GM19023 (cell line): ENCODE measurements around the gene ZNF618.

Experiments used
- ATAC-seq: cut with Tn5 transposase; IDR thresholded peaks from one replicate; pipeline ENCODE4 v1.9.1; 2021; ENCODE audit warnings: mild to moderate bottlenecking, moderate library complexity; ENCODE audit not compliant: unreplicated experiment

ZNF618 gene

DNA sequence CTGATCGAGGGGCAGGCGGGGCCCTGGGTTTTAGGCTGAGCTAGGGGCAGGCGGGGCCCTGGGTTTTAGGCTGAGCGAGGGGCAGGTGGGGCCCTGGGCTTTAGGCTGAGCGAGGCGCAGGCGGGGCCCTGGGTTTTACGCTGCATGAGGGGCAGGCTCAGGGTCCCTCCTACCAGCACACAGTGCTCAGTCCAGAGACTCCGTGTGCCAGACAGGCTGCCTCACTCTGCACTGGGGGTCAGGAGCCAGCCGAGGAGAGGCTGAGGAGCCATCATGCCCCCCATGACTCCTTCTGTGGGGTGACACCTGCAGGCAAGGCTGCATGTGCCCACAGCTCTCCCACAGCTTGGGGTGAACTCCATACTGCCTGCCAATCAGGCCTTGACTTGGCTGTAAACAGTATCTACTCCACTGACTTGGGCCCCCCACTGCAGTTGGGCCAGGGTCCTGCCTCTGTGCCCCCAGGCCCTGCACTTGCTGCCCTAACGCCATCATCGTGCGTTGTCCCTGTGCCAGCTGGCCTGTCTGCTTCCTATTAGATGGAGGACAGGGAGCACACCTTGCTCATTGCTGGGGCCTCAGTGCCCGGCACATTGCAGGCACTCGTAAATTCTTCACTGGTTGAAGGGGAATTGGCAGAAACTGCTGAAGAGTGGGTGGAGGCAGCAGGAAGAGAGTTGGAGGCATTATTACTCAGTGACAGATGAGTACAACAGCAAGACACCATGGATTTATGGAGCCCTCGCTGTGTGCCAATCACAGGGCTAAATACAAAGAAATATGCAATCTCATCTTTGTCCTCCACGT lies 123.3 kb downstream of the ZNF618 start:
- ATAC-seq: no peak

- no peak for ATAC-seq
Measured at GRCh38 chr9:114000063-114000454, 124.0 kb downstream of the ZNF618 start.

GRCh38 chr9:114000671-114001409 lies 124.7 kb downstream of the ZNF618 start:
- ATAC-seq: no peak

DNA sequence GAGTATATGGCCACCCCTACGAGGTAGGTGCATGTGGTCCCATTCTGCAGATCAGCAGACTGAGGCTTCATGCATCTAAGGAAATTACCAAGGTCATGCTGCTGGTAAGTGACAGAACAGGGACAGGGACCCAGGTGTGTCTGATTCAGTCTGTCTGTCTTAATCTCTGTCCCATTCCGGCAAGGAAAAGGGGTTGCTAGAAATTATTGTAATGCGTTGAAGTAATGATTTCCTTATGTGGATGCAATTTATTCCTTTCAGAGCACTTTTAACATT lies 125.2 kb downstream of the ZNF618 start:
- no peak for ATAC-seq

- no peak for ATAC-seq
Measured at GRCh38 chr9:114001794-114002261, 125.7 kb downstream of the ZNF618 start.

GRCh38 chr9:114002271-114002985 lies 126.3 kb downstream of the ZNF618 start:
- ATAC-seq: no peak

GRCh38 chr9:114002986-114003350 lies 126.9 kb downstream of the ZNF618 start:
- no peak for ATAC-seq

DNA sequence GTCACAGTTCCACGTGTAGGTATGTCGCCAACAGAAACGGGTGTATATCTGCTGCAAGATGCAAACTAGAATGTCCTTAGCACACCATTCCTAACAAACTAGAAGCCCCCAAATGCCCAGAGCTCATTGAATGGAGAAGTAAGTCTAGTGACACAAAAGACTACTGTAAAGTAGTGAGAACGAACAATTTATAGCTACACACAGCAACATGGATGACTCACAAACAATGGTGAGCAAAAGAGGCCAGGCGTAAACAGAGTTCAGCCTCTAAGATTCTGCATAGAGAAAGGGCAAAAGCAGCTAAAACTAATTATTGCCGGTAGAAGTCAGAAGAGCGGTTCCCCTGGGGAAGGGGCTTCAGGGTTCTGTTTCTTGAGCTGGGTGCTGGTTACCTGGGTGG lies 127.2 kb downstream of the ZNF618 start:
- no peak for ATAC-seq

DNA sequence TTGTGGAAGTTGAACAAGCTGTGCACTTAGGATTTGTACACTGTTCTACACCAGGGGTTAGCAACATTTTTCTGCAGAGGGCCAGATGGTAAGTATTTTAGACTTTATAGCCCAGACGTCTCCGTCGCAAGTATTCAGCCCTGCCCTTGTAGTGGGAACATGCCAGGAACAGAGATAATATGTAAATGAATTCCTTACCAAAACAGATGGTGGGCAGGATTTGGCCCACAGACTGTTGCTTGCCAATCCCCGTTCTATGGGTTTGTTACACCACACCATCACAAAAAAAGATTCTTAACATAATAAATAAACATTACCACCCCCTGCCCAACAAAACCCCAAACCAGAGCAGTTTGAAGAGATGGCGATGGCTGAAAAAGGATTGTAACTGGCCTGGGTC lies 127.6 kb downstream of the ZNF618 start:
- no peak for ATAC-seq

DNA sequence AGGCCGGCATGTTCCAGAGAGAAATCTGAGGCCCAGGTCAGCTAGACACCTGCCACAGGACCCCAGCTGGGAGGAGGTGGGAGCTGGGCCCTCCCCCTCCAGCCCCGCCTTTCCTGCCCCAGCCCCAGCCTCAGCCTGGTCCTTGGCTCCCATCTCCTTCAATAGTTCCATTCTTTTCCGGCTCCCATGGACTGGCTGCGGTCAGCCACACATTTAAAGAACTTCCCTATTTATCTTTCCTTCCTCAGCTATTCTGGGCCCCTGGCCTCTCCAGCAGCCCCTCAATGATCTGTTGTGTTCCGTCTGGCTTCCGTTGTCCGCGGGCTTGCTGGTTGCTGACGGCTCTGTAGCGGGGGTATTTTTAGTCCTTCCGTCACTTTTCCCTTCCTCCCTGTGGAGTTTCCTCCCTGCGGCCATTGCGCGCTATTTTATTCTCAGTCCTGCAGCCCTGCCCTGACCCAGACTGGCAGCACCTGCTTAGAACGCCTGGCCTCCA lies 128.2 kb downstream of the ZNF618 start:
- no peak for ATAC-seq

GRCh38 chr9:114005371-114006154 lies 129.5 kb downstream of the ZNF618 start:
- no peak for ATAC-seq

- no peak for ATAC-seq
Measured at GRCh38 chr9:114006155-114006550, 130.0 kb downstream of the ZNF618 start.

- ATAC-seq: no peak
Measured at GRCh38 chr9:114006931-114007691, 131.0 kb downstream of the ZNF618 start.

DNA sequence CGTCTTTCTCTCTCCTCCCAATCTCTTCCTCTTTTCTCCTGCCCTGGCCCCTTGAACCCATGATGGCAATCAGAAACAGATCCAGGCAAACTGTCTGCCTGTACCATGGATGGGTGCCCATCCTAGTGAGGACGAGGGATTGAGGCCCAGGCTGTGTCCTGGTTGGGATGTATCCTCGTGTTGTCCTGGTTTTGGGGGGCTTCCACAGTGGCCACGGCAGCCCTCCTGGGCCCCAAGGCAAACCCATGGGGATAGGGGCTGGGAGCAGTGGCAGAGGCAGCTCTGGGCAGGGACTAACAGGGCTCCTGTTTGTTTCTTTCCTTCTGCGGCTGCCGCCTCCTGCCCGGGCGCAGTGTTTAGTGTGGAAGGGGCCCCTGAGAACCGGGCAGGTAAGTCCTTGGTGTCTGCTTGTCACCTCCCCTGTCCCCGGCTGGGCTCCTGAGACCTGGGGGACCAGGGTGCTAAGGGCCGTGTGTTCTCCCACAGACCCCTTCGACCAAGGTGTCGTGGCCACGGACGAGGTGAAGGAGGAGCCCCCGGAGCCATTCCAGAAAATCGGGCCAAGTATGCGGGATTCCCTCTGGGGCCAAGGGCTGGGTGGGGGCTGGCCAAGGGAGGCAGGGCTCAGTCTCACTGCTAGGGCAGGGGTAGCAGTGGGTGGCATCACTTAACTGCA lies 132.0 kb downstream of the ZNF618 start:
- no peak for ATAC-seq

GRCh38 chr9:114008667-114009410 lies 132.7 kb downstream of the ZNF618 start:
- no peak for ATAC-seq

DNA sequence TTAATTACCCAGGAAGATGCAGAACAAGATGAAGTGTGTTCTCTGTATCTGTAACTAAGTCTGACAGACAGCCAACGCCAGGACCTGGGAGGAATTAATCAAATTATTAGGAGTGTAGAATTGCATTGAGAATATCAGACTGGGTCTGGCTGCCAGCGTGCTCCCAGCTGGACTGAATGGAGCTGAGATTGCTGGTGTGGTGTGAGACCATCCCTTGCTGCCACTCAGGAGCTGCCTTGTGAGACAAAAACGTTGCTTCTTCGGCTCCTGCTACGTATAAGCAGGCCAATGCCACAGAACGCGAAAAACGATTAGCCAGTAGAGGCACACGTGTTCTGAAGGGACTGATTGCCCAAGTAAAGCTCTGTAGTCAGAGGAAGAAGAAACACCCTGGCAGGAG lies 135.2 kb downstream of the ZNF618 start:
- no peak for ATAC-seq

DNA sequence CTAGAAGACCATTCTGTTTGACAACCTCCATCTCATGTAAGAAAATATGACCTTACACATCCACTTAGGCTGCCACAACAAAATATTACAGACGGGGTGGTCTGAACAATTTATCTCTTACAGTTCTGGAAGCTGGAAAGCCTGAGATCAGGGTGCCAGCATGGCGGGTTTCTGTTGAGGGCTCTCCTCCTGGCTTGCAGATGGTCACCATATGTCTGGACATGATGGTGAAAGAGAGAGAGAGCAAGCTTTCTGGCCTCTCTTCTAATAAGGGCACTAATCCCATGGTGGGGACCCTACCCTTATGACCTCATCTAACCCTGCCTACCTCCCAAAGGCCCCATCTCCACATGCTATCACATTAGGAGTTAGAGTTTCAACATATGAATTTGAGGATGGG lies 136.0 kb downstream of the ZNF618 start:
- no peak for ATAC-seq

GRCh38 chr9:114014044-114014443 lies 137.9 kb downstream of the ZNF618 start:
- no peak for ATAC-seq

DNA sequence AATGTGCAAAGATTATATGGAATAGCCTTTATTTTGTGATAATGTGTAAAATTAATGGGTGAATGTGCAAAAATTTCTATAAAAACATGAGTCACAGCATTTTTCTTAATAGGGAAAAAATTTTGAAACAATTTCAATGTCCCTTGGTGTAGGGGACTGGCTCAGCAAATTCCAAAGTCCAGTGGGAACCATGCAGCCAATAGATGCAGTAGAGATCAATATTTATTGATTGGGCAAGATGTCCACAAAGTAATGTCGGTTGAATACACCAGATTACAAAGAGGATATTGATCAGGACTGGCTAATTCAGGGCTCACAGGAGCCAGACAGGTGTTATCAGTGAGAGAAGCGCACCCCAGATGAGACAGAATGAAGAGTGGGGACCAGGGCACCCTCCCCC lies 139.5 kb downstream of the ZNF618 start:
- ATAC-seq: no peak
